Activated T-cell treated with anti-CD3 and anti-CD28 coated beads for 4 hours (primary cell): ENCODE data around the gene HTR1B.

Source experiments
- DNase-seq: peaks from one replicate; pipeline ENCODE4 v3.0.0-alpha.2; 2020

The HTR1B gene

GRCh38 chr6:77455271-77455670, 8.0 kb downstream of the HTR1B start:
- DNase-seq = no peak

- DNase-seq = no peak
Measured at GRCh38 chr6:77454386-77454785, 8.9 kb downstream of the HTR1B start.

GRCh38 chr6:77451466-77451865, 11.8 kb downstream of the HTR1B start:
- no peak for DNase-seq

DNA sequence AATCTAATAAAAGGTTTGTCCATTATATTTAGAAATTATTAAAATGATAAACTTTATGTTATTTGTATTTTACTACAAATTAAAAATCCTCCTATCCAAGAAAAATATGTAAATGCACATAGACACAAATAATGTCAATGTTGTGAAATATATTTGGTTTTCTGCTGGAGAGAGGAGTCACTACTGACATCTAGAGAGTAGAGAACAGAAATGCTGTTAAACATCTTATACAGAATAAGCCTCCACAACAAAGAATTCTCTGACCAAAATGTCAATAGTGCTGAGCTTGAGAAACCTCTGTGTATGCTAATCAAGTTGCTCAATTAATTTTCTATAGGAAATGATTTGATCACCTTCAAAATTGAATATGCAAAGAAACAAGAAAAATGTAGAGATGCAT, 12.4 kb downstream of the HTR1B start:
- no peak for DNase-seq

- DNase-seq = no peak
Measured at GRCh38 chr6:77448546-77448945, 14.7 kb downstream of the HTR1B start.

GRCh38 chr6:77447254-77447653, 16.0 kb downstream of the HTR1B start:
- DNase-seq = no peak

DNA sequence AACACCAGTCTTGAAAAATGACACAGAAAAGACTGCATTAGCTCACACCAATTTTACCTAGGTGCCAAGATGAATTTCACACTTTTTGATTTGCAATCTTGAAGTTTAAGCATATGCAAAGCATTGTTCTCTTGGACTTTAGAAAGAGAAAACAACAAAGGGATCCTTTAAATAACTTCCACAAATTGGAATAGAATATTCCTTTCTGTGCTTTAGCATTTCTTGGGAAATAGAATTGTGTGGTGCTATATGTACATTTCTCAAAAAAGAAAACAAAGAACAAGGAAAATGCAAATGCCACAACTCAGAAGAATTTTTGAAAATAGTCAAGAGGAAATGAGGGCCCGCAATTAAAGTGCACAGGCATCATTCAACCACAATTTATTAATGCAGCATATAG, 17.0 kb downstream of the HTR1B start:
- DNase-seq = no peak

DNA sequence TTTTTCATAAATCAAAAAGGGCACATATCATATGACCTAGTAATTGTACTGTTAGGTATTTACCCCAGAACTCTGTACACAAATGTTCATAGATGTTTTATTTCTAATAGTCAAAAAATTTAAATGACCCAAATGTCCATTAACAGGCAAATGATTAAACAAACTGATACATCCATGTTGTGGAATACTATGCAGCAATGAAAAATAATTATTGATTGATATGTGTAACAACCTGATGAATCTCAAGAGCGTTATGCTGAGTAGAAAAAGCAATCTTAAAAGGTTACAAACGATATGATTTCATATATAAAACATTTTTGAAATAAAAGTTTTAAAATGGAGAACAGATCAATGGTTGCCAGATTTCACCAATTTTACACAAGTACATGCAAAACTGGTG, 18.1 kb downstream of the HTR1B start:
- no peak for DNase-seq

- DNase-seq = no peak
Measured at GRCh38 chr6:77440206-77440976, 22.9 kb downstream of the HTR1B start.

- no peak for DNase-seq
Measured at GRCh38 chr6:77433888-77434287, 29.4 kb downstream of the HTR1B start.

DNA sequence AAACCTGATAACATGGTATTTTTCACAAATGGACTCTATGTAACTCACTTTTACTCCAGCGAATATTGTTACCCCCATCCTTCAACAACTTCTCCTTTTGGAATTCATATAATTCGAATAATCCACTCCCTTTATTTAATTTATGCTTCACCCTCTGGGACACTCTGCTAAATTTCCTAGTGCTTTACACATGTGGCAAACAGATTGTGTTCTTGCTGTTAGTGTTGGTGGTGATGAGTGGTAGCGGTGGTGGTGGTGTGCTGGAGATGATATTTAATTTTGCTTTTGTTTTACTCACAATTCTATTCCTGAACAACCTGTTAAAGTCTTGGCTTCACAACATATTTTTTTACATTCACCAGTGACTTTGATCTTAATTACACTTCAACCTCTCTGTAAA, 32.8 kb downstream of the HTR1B start:
- DNase-seq = no peak

- DNase-seq = no peak
Measured at GRCh38 chr6:77425671-77426070, 37.6 kb downstream of the HTR1B start.

- DNase-seq = no peak
Measured at GRCh38 chr6:77425216-77425615, 38.1 kb downstream of the HTR1B start.

DNA sequence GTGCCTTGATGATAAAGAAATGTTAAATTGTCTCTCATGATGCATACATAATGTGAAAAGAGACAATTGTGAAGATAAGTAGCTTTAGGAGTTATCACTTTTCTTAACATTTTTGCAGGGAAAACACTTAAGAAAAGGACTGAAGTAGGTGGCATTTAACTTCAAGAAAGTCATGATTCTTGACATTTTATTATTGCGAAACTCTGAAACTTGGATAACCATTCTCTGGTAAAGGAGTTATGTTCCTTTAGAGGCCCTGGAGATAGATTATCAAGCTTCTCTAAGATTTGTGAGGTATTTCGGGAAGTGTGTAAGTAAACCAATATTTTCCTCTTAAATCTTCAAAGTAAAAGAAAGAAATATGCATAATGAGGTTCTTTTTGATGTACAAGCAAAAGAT, 38.5 kb downstream of the HTR1B start:
- DNase-seq = no peak

GRCh38 chr6:77416839-77417238, 46.5 kb downstream of the HTR1B start:
- no peak for DNase-seq

DNA sequence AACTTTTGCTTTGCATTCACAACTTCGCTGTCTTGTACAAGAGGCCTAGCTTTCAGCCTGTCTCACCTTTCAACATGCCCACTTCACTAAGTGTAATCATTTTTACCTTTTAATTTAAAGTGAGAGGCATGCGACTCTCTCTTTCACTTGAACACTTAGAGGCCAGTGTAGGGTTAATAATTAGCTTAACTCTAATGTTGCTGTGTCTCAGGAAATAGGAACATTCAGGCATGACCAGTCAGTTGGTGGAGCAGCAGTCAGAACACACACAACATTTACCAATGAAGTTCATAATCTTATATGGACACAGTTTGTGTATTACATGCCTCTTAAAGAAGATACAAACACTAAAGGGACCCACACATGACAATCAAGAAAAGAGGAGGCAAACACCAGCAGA, 47.6 kb downstream of the HTR1B start:
- no peak for DNase-seq
